ENCODE measurements around the gene TAF11.

TAF11 gene

GRCh38 chr6:34875292-34876213 lies 12.3 kb downstream of the TAF11 start:
- Histone ChIP-seq H3K27me3 (ENCODE audit: insufficient read depth, poor library complexity, severe bottlenecking) (no peaks in the 10 kb centered on the region), H3K27ac (replicated peaks) (no peak overlapping the region), H3K4me3 (replicated peaks; ENCODE audit: insufficient read depth, low read length) (no peak overlapping the region)
- no peak for TF ChIP-seq REST (IDR thresholded peaks at IDR 0.05; ENCODE audit: insufficient replicate concordance, low read depth)
- no peak for TF ChIP-seq GABPA (IDR thresholded peaks at IDR 0.05; ENCODE audit: low read depth)
- TF ChIP-seq CTCF (IDR thresholded peaks at IDR 0.05; ENCODE audit: insufficient read depth, low read length): no peak
- no peak for TF ChIP-seq POLR2AphosphoS5 (IDR thresholded peaks at IDR 0.05; ENCODE audit: low read depth)
- no peak for TF ChIP-seq SPI1 (IDR thresholded peaks at IDR 0.05; ENCODE audit: borderline replicate concordance, low read depth)
- no peak for DNase-seq (ENCODE audit: low read depth in 1 of 2, low spot score in 1 of 2)

GRCh38 chr6:34872332-34872731 lies 15.5 kb downstream of the TAF11 start:
- H3K27me3 ChIP-seq (ENCODE audit: insufficient read depth, poor library complexity, severe bottlenecking): no peaks in the 10 kb centered on the region
- no peak for TF ChIP-seq SPI1 (IDR thresholded peaks at IDR 0.05; ENCODE audit: borderline replicate concordance, low read depth)
- peak; percentile 87 for TF ChIP-seq REST (IDR thresholded peaks at IDR 0.05; ENCODE audit: insufficient replicate concordance, low read depth)
- H3K4me3 ChIP-seq (replicated peaks; ENCODE audit: insufficient read depth, low read length): no peak overlapping the region
- DNase-seq (ENCODE audit: low read depth in 1 of 2, low spot score in 1 of 2): no peak
- no peak overlapping the region for H3K27ac ChIP-seq (replicated peaks)

GRCh38 chr6:34871853-34872252 lies 16.0 kb downstream of the TAF11 start:
- no peak for DNase-seq (ENCODE audit: low read depth in 1 of 2, low spot score in 1 of 2)
- Histone ChIP-seq H3K4me3 (replicated peaks; ENCODE audit: insufficient read depth, low read length) (no peak overlapping the region), H3K27me3 (ENCODE audit: insufficient read depth, poor library complexity, severe bottlenecking) (no peaks in the 10 kb centered on the region), H3K27ac (replicated peaks) (no peak overlapping the region)
- TF ChIP-seq POLR2AphosphoS5 (IDR thresholded peaks at IDR 0.05; ENCODE audit: low read depth) (no peak), CTCF (IDR thresholded peaks at IDR 0.05; ENCODE audit: insufficient read depth, low read length) (no peak), GABPA (IDR thresholded peaks at IDR 0.05; ENCODE audit: low read depth) (no peak), SPI1 (IDR thresholded peaks at IDR 0.05; ENCODE audit: borderline replicate concordance, low read depth) (no peak), REST (IDR thresholded peaks at IDR 0.05; ENCODE audit: insufficient replicate concordance, low read depth) (no peak)

All from HL-60 (cell line).